A549 treated with AZD2906 at 1 μM for 4 hours (cell line): ENCODE results near the gene OR4C11. TPM values are rescaled to one million over a fixed set of nuclear protein-coding genes. Genes with fewer than 3 reads are reported as not detected.

Experiments
- total RNA-seq: library from RNA; stranded (reverse); fragments of 200-300 nt; extraction: Qiagen RNA extraction; gene quantifications from 5 replicates; pipeline ENCODE4 v1.2.3, GENCODE V29; 2022

Gene OR4C11
- not detected in 5 replicates for total RNA-seq

DNA sequence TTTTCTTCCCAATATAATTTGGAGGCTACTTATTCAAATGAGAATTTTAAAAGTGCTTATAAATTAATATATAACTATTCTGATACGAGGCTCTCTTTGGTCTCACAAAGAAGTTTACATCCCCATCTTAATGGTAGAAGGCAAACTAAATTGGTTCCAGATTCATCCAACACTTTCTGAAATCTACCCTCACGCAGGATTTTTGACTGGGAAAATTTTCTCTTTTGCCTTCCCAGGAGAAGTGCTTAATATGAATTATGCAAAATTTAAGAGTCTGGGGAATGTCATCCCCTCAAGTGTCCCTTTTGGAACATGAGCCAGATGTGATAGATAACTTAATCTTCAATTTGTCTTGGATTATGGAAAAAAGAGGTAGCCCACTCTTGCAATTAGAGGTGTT, at the start of gene OR4C11:
OR4C11 (minus strand) TSS at position 101 of the 400 bp plus-strand sequence. CDS start 3,272 bp downstream, outside the sequence.

GRCh38 chr11:55648027-55648426, 40.6 kb upstream of the OR4C11 start, which contains the start of gene OR4S2:
Gene OR4S2 (plus strand): TSS chr11:55648327. CDS start chr11:55650904, 2,577 bp downstream.

GRCh38 chr11:55634813-55635212, 27.4 kb upstream of the OR4C11 start, which contains the start of gene OR4P4:
Gene OR4P4 (plus strand): TSS chr11:55635113.

GRCh38 chr11:55571828-55572227, 35.6 kb downstream of the OR4C11 start, which contains the start of gene OR4C16:
Gene OR4C16 (plus strand): TSS chr11:55572128. CDS start chr11:55572128, 0 bp downstream.

GRCh38 chr11:55554169-55554568, 53.3 kb downstream of the OR4C11 start, which contains the start of gene OR4C15:
Gene OR4C15 (plus strand): TSS chr11:55554469. CDS start chr11:55554469, 0 bp downstream.

Other genes starting within 250 kb of the OR4C11 start
- not detected in 5 replicates for gene OR4A15, start 239.7 kb downstream of the OR4C11 start, total RNA-seq
- not detected in 5 replicates for gene OR4C15, start 53.2 kb downstream of the OR4C11 start, total RNA-seq
- gene OR4C16, start 35.5 kb downstream of the OR4C11 start, total RNA-seq: not detected in 5 replicates
- not detected in 5 replicates for gene OR4P4, start 27.5 kb upstream of the OR4C11 start, total RNA-seq
- not detected in 5 replicates for gene OR4S2, start 40.7 kb upstream of the OR4C11 start, total RNA-seq
- not detected in 5 replicates for gene OR4C6, start 54.6 kb upstream of the OR4C11 start, total RNA-seq
- gene OR5D13, start 165.8 kb upstream of the OR4C11 start, total RNA-seq: not detected in 5 replicates
- not detected in 5 replicates for gene OR5D14, start 187.9 kb upstream of the OR4C11 start, total RNA-seq
- not detected in 5 replicates for gene OR5L1, start 203.7 kb upstream of the OR4C11 start, total RNA-seq
- not detected in 5 replicates for gene OR5D18, start 212.0 kb upstream of the OR4C11 start, total RNA-seq
- gene OR5L2, start 219.6 kb upstream of the OR4C11 start, total RNA-seq: not detected in 5 replicates
- gene OR5D16, start 231.1 kb upstream of the OR4C11 start, total RNA-seq: not detected in 5 replicates